IMR-90 (cell line): ENCODE measurements around the gene CERS1. TPM values are rescaled to one million over a fixed set of nuclear protein-coding genes. Genes with fewer than 3 reads are reported as not detected.

ENCODE experiments used
- ATAC-seq: fragments of 200-7000 bp; cut with Tn5 transposase; 2 replicates; pipeline ENCODE4 v1.9.1; 2020; ENCODE audit warnings: low read depth, mild to moderate bottlenecking, moderate library complexity
- BruUV-seq: library from RNA; stranded (reverse); fragments of 400-500 nt; replicated peaks from 2 replicates; lab custom pipeline; 2021; lab: Mats Ljungman, UMichigan
- CTCF ChIA-PET: fragments of 300-600 bp; formaldehyde crosslinking; extraction: SDS; loops from one replicate; lab custom pipeline; 2021; ENCODE audit warnings: antibody characterized with exemption; lab: Yijun Ruan, JAX
- POLR2A ChIA-PET: fragments of 300-600 bp; sonication (Branson Sonifier 250); formaldehyde crosslinking; loops from one replicate; lab custom pipeline; 2022; ENCODE audit warnings: antibody characterized with exemption; ENCODE audit not compliant: unreplicated experiment; lab: Charles Lee
- DNase-seq: peaks from one replicate; pipeline ENCODE4 v3.0.0; 2013
- H2AFZ ChIP-seq: replicated peaks from 2 replicates; pipeline ENCODE3; 2013; ENCODE audit warnings: low read length, mild to moderate bottlenecking; ENCODE audit not compliant: poor library complexity
- H2AK5ac ChIP-seq: 2 replicates; pipeline ENCODE4 v1.6.1; 2013; ENCODE audit warnings: low read depth, low read length, inconsistent platforms
- H2AK9ac ChIP-seq: replicated peaks from 2 replicates; pipeline ENCODE3; 2013; ENCODE audit warnings: mild to moderate bottlenecking, low read depth, low read length, moderate library complexity; ENCODE audit not compliant: poor library complexity
- H2BK120ac ChIP-seq: 2 replicates; pipeline ENCODE4 v1.6.1; 2013; ENCODE audit warnings: low read depth, low read length, inconsistent platforms
- H2BK15ac ChIP-seq: 3 replicates; pipeline ENCODE4 v1.6.1; 2013; ENCODE audit warnings: low read depth, low read length, inconsistent platforms
- H2BK20ac ChIP-seq: 2 replicates; pipeline ENCODE4 v1.6.1; 2013; ENCODE audit warnings: low read depth, mild to moderate bottlenecking, inconsistent platforms, low read length, moderate library complexity
- H2BK5ac ChIP-seq: 2 replicates; pipeline ENCODE4 v1.6.1; 2013; ENCODE audit warnings: mild to moderate bottlenecking, low read depth, low read length, inconsistent platforms; ENCODE audit not compliant: poor library complexity, severe bottlenecking
- H3K14ac ChIP-seq: replicated peaks from 2 replicates; pipeline ENCODE4 v1.6.1; 2013; ENCODE audit warnings: low read depth, low read length, inconsistent platforms
- H3K18ac ChIP-seq: 2 replicates; pipeline ENCODE4 v1.6.1; 2013; ENCODE audit warnings: low read depth, low read length, control low read depth
- H3K23ac ChIP-seq: 2 replicates; pipeline ENCODE4 v1.6.1; 2013; ENCODE audit warnings: low read depth, low read length, inconsistent platforms
- H3K27ac ChIP-seq: 2 replicates; pipeline ENCODE4 v1.5.1; 2013; ENCODE audit warnings: mild to moderate bottlenecking, control low read depth, low read length; ENCODE audit not compliant: insufficient read depth
- H3K27me3 ChIP-seq: 2 replicates; pipeline ENCODE4 v1.6.1; 2013; ENCODE audit warnings: low read length; ENCODE audit not compliant: control insufficient read depth, insufficient read depth
- H3K36me3 ChIP-seq: 2 replicates; pipeline ENCODE4 v1.6.1; 2013; ENCODE audit warnings: low read length, mixed read lengths; ENCODE audit not compliant: control insufficient read depth, insufficient read depth
- H3K4ac ChIP-seq: 2 replicates; pipeline ENCODE4 v1.6.1; 2013; ENCODE audit warnings: low read depth, low read length, inconsistent platforms
- H3K4me1 ChIP-seq: 2 replicates; pipeline ENCODE4 v1.6.1; 2013; ENCODE audit warnings: low read length, mixed read lengths; ENCODE audit not compliant: control insufficient read depth, insufficient read depth
- H3K4me2 ChIP-seq: 2 replicates; pipeline ENCODE4 v1.6.1; 2013; ENCODE audit warnings: low read depth, mild to moderate bottlenecking, control low read depth, low read length, moderate library complexity
- H3K4me3 ChIP-seq: 2 replicates; pipeline ENCODE4 v1.5.1; 2013; ENCODE audit warnings: low read depth, mild to moderate bottlenecking, control low read depth, low read length, moderate library complexity; ENCODE audit not compliant: insufficient read depth
- H3K56ac ChIP-seq: 2 replicates; pipeline ENCODE4 v1.6.1; 2013; ENCODE audit warnings: low read length, inconsistent platforms; ENCODE audit not compliant: insufficient read depth; ENCODE audit errors: extremely low read depth
- H3K79me1 ChIP-seq, 2 experiments: 2 replicates each; pipeline ENCODE4 v1.6.1; 2013; ENCODE audit warnings: low read length in 2 of 2, inconsistent platforms in 1 of 2, low read depth in 1 of 2
- H3K9ac ChIP-seq: 2 replicates; pipeline ENCODE4 v1.6.1; 2013; ENCODE audit warnings: low read depth, low read length, control low read depth
- H3K9me1 ChIP-seq: 2 replicates; pipeline ENCODE4 v1.6.1; 2013; ENCODE audit warnings: low read length, inconsistent platforms; ENCODE audit not compliant: insufficient read depth
- H3K9me3 ChIP-seq: 2 replicates; pipeline ENCODE4 v1.6.1; 2013; ENCODE audit warnings: low read length; ENCODE audit not compliant: control insufficient read depth, insufficient read depth
- H4K20me1 ChIP-seq: 2 replicates; pipeline ENCODE4 v1.6.1; 2013; ENCODE audit warnings: low read length, inconsistent platforms; ENCODE audit not compliant: insufficient read depth
- H4K5ac ChIP-seq: 2 replicates; pipeline ENCODE4 v1.6.1; 2013; ENCODE audit warnings: mild to moderate bottlenecking, low read depth, low read length, control low read depth
- H4K8ac ChIP-seq, 2 experiments: 2 replicates each; pipeline ENCODE4 v1.6.1; 2013; ENCODE audit warnings: low read depth in 2 of 2, low read length in 2 of 2, control low read depth in 1 of 2, inconsistent platforms in 1 of 2
- H4K91ac ChIP-seq: 2 replicates; pipeline ENCODE4 v1.6.1; 2013; ENCODE audit warnings: low read depth, low read length, inconsistent platforms; ENCODE audit not compliant: insufficient read depth
- CEBPB ChIP-seq: IDR thresholded peaks from 2 replicates; pipeline ENCODE4 v1.6.1; 2012; ENCODE audit warnings: low read depth, low read length, improper control_type of control experiment
- CTCF ChIP-seq: conservative IDR thresholded peaks from 2 replicates; pipeline ENCODE4 v1.5.1; 2012; ENCODE audit warnings: mild to moderate bottlenecking, low read depth, low read length, improper control_type of control experiment
- RFX5 ChIP-seq: IDR thresholded peaks from 2 replicates; pipeline ENCODE4 v1.8.0; 2012; ENCODE audit warnings: low read depth, mild to moderate bottlenecking, low read length, moderate library complexity
- SMC3 ChIP-seq: fragments of 150-350 bp; IDR thresholded peaks from 2 replicates; pipeline ENCODE4 v1.6.1; 2016; ENCODE audit warnings: low read depth, mild to moderate bottlenecking, antibody characterized with exemption, low read length, moderate library complexity
- WGBS, 2 experiments: methylation state at CpG; one replicate each; pipeline versions ENCODE4 v1.1.5 to v1.1.7; 2013; ENCODE audit warnings: missing lambda C conversion rate in 2 of 2; ENCODE audit not compliant: insufficient read length in 1 of 2; ENCODE audit errors: extremely low coverage in 2 of 2; 5-methylcytosine and 5-hydroxymethylcytosine counted together
- dilution Hi-C: fragments of 300-500 bp; cut with HindIII; formaldehyde crosslinking; loops from one replicate; pipeline ENCODE4 v1.14.3; 2018; ENCODE audit warnings: low sequenced_read_pairs; ENCODE audit not compliant: unreplicated experiment
- in situ Hi-C: fragments of 300-500 bp; cut with MboI; formaldehyde crosslinking; loops from 3 replicates; pipeline ENCODE4 v1.14.3; 2019; ENCODE audit warnings: low sequenced_read_pairs, inconsistent platforms, mixed read lengths
- intact Hi-C: fragments of 100-400 bp; cut with micrococcal nuclease; formaldehyde crosslinking; loops from 2 replicates; pipeline ENCODE4 v1.10.0; 2022
- polyA plus RNA-seq, 3 experiments: library from polyadenylated mRNA; depleted of rRNA; stranded (reverse); fragments of >200 nt; gene quantifications; 2 replicates each; pipeline ENCODE4 v1.2.3, GENCODE V29; 2012; ENCODE audit warnings: low replicate concordance in 1 of 3
- total RNA-seq: library from RNA; depleted of rRNA; stranded (reverse); fragments of >200 nt; gene quantifications from 2 replicates; pipeline ENCODE4 v1.2.3, GENCODE V29; 2012

Gene CERS1
- total and polyA plus RNA-seq, 2 of the 4 experiments (the other 2 are of a cell fraction): 0.90 to 4.3 TPM

- H3K14ac ChIP-seq: no peak overlapping the region
- H3K18ac ChIP-seq: no peak overlapping the region
- BruUV-seq: no TSS peak
- H3K9me1 ChIP-seq: no peaks in the 10 kb centered on the region
- in situ Hi-C loops: no loop called here
- H3K9me3 ChIP-seq: no peaks in the 10 kb centered on the region
- dilution Hi-C loops: no loop called here
- no peak overlapping the region for H2BK120ac ChIP-seq
- POLR2A ChIA-PET: no interaction called here
- CTCF ChIA-PET: no interaction called here
- no peak overlapping the region for H2BK20ac ChIP-seq
- H4K5ac ChIP-seq: no peak overlapping the region
- H3K23ac ChIP-seq: no peak overlapping the region
- H4K8ac ChIP-seq: no peak overlapping the region
- H3K4me3 ChIP-seq: no peak overlapping the region
- TF ChIP-seq RFX5 (no peak), SMC3 (no peak), CTCF (no peak), CEBPB (no peak)
- H3K9ac ChIP-seq: no peak overlapping the region
- H3K4me2 ChIP-seq: no peak overlapping the region
- DNase-seq (no peak), ATAC-seq (no peak)
- H3K79me1 ChIP-seq: peaks cover 8 to 38% of the 10 kb centered on the region in 2 experiments; a peak in 3 of 4 replicates
- H2BK5ac ChIP-seq: no peak overlapping the region
- intact Hi-C loops: no loop called here
- H3K4me1 ChIP-seq: no peaks in the 10 kb centered on the region
- peaks cover 90% of the 10 kb centered on the region for H3K36me3 ChIP-seq
- no peaks in the 10 kb centered on the region for H3K27me3 ChIP-seq
- no peak overlapping the region for H3K27ac ChIP-seq
- H4K20me1 ChIP-seq: peaks cover 17% of the 10 kb centered on the region
- H3K4ac ChIP-seq: no peak overlapping the region
- H2BK15ac ChIP-seq: no peak overlapping the region
- H4K91ac ChIP-seq: no peak overlapping the region
- 85% methylated on average over 3 of the region's 9 CpGs; no CpG with 5 or more reads in 1 of the 2 experiments for WGBS, 2 experiments
- no peak overlapping the region for H2AK9ac ChIP-seq
- H2AFZ ChIP-seq: no peak overlapping the region
- no peak overlapping the region for H2AK5ac ChIP-seq
- no peak overlapping the region for H3K56ac ChIP-seq
Measured at GRCh38 chr19:18861235-18861634, 34.7 kb downstream of the CERS1 start.
